PC-3 (cell line): ENCODE data around the gene HEXB. TPM values are rescaled to one million over a fixed set of nuclear protein-coding genes. Genes with fewer than 3 reads are reported as not detected.

ENCODE experiments used
- ATAC-seq: fragments of 200-7000 bp; cut with Tn5 transposase; 2 replicates; pipeline ENCODE4 v1.9.1; 2020; ENCODE audit warnings: mild to moderate bottlenecking, moderate library complexity
- BruUV-seq: library from RNA; stranded (reverse); fragments of 400-500 nt; replicated peaks from 2 replicates; lab custom pipeline; 2021; lab: Mats Ljungman, UMichigan
- CTCF ChIA-PET: fragments of 300-600 bp; sonication (Branson Sonifier 250); formaldehyde crosslinking; loops from one replicate; lab custom pipeline; 2022; ENCODE audit warnings: antibody characterized with exemption; lab: Charles Lee
- POLR2A ChIA-PET: fragments of 300-600 bp; sonication (Branson Sonifier 250); formaldehyde crosslinking; loops from one replicate; lab custom pipeline; 2022; ENCODE audit warnings: antibody characterized with exemption; ENCODE audit not compliant: unreplicated experiment; lab: Charles Lee
- DNase-seq: peaks from one replicate; pipeline ENCODE4 v3.0.0-alpha.2; 2015
- H2AFZ ChIP-seq: fragments of 300-600 bp; sonication (generic); 2 replicates; pipeline ENCODE4 v1.6.0; 2016; ENCODE audit warnings: antibody characterized with exemption, low read length
- H3F3A ChIP-seq: fragments of 300-600 bp; sonication (generic); one replicate; pipeline ENCODE4 v1.6.0; 2017; ENCODE audit warnings: antibody characterized with exemption, low read length, control low read depth, mild to moderate bottlenecking; ENCODE audit not compliant: unreplicated experiment
- H3K27ac ChIP-seq: fragments of 300-600 bp; sonication (generic); 2 replicates; pipeline ENCODE4 v1.5.1; 2016; ENCODE audit warnings: mild to moderate bottlenecking, low read length
- H3K27me3 ChIP-seq: fragments of 300-600 bp; sonication (generic); 2 replicates; pipeline ENCODE4 v1.6.1; 2016; ENCODE audit warnings: low read length, mixed read lengths
- H3K36me3 ChIP-seq: fragments of 300-600 bp; sonication (generic); 2 replicates; pipeline ENCODE4 v1.6.1; 2016; ENCODE audit warnings: low read depth, mixed run types, low read length, mixed read lengths
- H3K4me1 ChIP-seq: fragments of 300-600 bp; sonication (generic); 2 replicates; pipeline ENCODE4 v1.5.1; 2016; ENCODE audit warnings: low read length; ENCODE audit not compliant: insufficient read depth
- H3K4me2 ChIP-seq: fragments of 300-600 bp; sonication (generic); 2 replicates; pipeline ENCODE4 v1.6.0; 2016; ENCODE audit warnings: low read length
- H3K4me3 ChIP-seq: fragments of 300-600 bp; sonication (generic); 2 replicates; pipeline ENCODE4 v1.5.1; 2016; ENCODE audit warnings: mild to moderate bottlenecking, low read length, mixed read lengths
- H3K79me2 ChIP-seq: fragments of 300-600 bp; sonication (generic); 2 replicates; pipeline ENCODE4 v1.6.1; 2017; ENCODE audit warnings: low read length, mixed read lengths
- H3K9ac ChIP-seq: fragments of 300-600 bp; sonication (generic); 2 replicates; pipeline ENCODE4 v1.6.0; 2016; ENCODE audit warnings: mild to moderate bottlenecking, low read length
- H3K9me2 ChIP-seq: fragments of 300-600 bp; sonication (generic); replicated peaks from 2 replicates; pipeline ENCODE4 v1.6.1; 2016; ENCODE audit warnings: mixed run types, low read length, mixed read lengths
- H3K9me3 ChIP-seq: fragments of 300-600 bp; sonication (generic); 2 replicates; pipeline ENCODE4 v1.6.1; 2016; ENCODE audit warnings: low read length, mixed read lengths
- H4K20me1 ChIP-seq: fragments of 300-600 bp; sonication (generic); 2 replicates; pipeline ENCODE4 v1.6.1; 2016; ENCODE audit warnings: low read length, mixed read lengths
- EZH2 ChIP-seq: fragments of 300-600 bp; sonication (generic); IDR thresholded peaks from one replicate; pipeline ENCODE4 v1.6.1; 2017; ENCODE audit warnings: antibody characterized with exemption, mild to moderate bottlenecking, low read length; ENCODE audit not compliant: unreplicated experiment
- EZH2phosphoT487 ChIP-seq: fragments of 300-600 bp; sonication (generic); IDR thresholded peaks from 2 replicates; pipeline ENCODE4 v1.6.1; 2018; ENCODE audit warnings: mild to moderate bottlenecking, antibody characterized with exemption, low read length, borderline replicate concordance
- intact Hi-C: fragments of 100-400 bp; cut with micrococcal nuclease; formaldehyde crosslinking; loops from 2 replicates; pipeline ENCODE4 v1.9.0; 2023
- total RNA-seq: library from RNA; depleted of rRNA; stranded (reverse); fragments of >200 nt; gene quantifications from 2 replicates; pipeline ENCODE4 v1.2.3, GENCODE V29; 2014
- TF ChIP-seq, protein P1 (sequence below): fragments of 300-600 bp; sonication (generic); conservative IDR thresholded peaks from 2 replicates; pipeline ENCODE4 v1.5.1; 2017; ENCODE audit warnings: antibody characterized with exemption, low read depth, mild to moderate bottlenecking, low read length

HEXB gene
- total RNA-seq, 1 experiment from 2014 or later: 91.5 TPM

- Histone ChIP-seq H4K20me1 (no peaks in the 10 kb centered on the region), H3K4me3 (no peak overlapping the region), H3K79me2 (no peaks in the 10 kb centered on the region), H3K9me2 (no peaks in the 10 kb centered on the region), H3K9me3 (no peaks in the 10 kb centered on the region), H3K4me2 (no peak overlapping the region), H2AFZ (no peak overlapping the region), H3K27ac (no peak overlapping the region), H3K27me3 (no peaks in the 10 kb centered on the region), H3K4me1 (0 out of 2 replicates have a peak, but pooled peaks cover 5% of the 10 kb centered on the region), H3K9ac (no peak overlapping the region), H3F3A (no peaks in the 10 kb centered on the region), H3K36me3 (no peaks in the 10 kb centered on the region)
- no peak for TF ChIP-seq EZH2phosphoT487
- TF ChIP-seq, protein P1, sequence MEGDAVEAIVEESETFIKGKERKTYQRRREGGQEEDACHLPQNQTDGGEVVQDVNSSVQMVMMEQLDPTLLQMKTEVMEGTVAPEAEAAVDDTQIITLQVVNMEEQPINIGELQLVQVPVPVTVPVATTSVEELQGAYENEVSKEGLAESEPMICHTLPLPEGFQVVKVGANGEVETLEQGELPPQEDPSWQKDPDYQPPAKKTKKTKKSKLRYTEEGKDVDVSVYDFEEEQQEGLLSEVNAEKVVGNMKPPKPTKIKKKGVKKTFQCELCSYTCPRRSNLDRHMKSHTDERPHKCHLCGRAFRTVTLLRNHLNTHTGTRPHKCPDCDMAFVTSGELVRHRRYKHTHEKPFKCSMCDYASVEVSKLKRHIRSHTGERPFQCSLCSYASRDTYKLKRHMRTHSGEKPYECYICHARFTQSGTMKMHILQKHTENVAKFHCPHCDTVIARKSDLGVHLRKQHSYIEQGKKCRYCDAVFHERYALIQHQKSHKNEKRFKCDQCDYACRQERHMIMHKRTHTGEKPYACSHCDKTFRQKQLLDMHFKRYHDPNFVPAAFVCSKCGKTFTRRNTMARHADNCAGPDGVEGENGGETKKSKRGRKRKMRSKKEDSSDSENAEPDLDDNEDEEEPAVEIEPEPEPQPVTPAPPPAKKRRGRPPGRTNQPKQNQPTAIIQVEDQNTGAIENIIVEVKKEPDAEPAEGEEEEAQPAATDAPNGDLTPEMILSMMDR: no peak
- intact Hi-C loops: no loop called here
- CTCF ChIA-PET: no interaction called here
- no TSS peak for BruUV-seq
- DNase-seq (no peak), ATAC-seq (no peak)
- POLR2A ChIA-PET: no interaction called here
Observed at GRCh38 chr5:74657165-74657564, 27.9 kb upstream of the HEXB start.

DNA sequence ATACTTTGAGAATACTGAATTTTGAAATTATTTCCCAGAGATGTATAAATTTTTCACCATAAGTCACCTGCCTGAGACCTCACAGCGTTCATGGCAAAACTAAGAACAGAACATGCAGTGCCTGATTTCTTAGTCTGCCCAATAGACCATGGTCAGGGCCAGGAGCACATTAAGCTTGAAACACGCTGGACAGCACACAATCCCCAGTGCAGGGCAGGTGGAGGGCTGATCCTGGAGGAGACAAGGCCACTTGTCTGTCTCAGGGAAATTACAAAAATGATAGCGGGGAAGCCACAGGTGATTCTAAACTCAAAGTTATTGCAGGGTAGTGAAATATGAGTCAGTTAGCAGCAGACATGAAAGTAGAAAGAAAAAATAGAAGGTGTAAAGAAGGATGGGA, 25.9 kb upstream of the HEXB start:
- H3K9me2 ChIP-seq: no peaks in the 10 kb centered on the region
- no peak for DNase-seq
- ATAC-seq: no peak
- H3K36me3 ChIP-seq: no peaks in the 10 kb centered on the region
- TF ChIP-seq EZH2 (no peak), EZH2phosphoT487 (no peak)
- H3K4me2 ChIP-seq: no peak overlapping the region
- H3K27ac ChIP-seq: no peak overlapping the region
- no TSS peak for BruUV-seq
- no peaks in the 10 kb centered on the region for H3K79me2 ChIP-seq
- H3K4me1 ChIP-seq: 0 out of 2 replicates have a peak, but pooled peaks cover 5% of the 10 kb centered on the region
- H2AFZ ChIP-seq: no peak overlapping the region
- POLR2A ChIA-PET: no interaction called here
- CTCF ChIA-PET: no interaction called here
- no peak overlapping the region for H3K4me3 ChIP-seq
- no peaks in the 10 kb centered on the region for H4K20me1 ChIP-seq
- H3K27me3 ChIP-seq: no peaks in the 10 kb centered on the region
- H3K9ac ChIP-seq: no peak overlapping the region
- no peaks in the 10 kb centered on the region for H3K9me3 ChIP-seq
- H3F3A ChIP-seq: no peaks in the 10 kb centered on the region
- intact Hi-C loops: no loop called here

DNA sequence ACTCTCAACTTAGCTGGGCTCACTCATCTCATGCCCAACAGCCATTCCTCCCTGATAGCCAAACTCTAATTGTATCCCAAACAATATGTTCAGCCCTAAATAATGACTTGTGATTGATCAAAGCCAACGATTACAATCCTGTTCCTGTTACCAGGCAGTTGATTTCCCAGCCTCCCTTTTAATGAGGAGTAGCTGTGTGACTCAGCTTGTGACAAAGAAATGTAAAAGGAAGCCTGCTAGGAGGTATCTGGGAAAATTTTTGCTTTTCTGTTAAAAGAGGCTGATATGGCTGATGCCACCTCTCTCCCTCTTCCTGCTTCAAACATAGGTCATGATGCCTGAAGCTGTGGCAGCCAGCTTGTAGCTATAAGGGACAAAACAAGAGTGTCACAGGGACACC, 24.9 kb upstream of the HEXB start:
- intact Hi-C loops: no loop called here
- H4K20me1 ChIP-seq: no peaks in the 10 kb centered on the region
- no peak for TF ChIP-seq EZH2
- TF ChIP-seq, protein P1: no peak
- no peak for TF ChIP-seq EZH2phosphoT487
- DNase-seq (peak; percentile 24), ATAC-seq (peak; percentile 40)
- H3K9ac ChIP-seq: no peak overlapping the region
- no peak overlapping the region for H3K27ac ChIP-seq
- no peaks in the 10 kb centered on the region for H3K79me2 ChIP-seq
- no TSS peak for BruUV-seq
- H3K4me2 ChIP-seq: no peak overlapping the region
- ChIA-PET POLR2A (interaction anchor here (0.6 kb wide), 1 partner anchor 758 kb away, joined by 4 read pairs; no protein-coding TSS in a partner anchor), CTCF (no interaction called here)
- H3K36me3 ChIP-seq: no peaks in the 10 kb centered on the region
- no peaks in the 10 kb centered on the region for H3K9me3 ChIP-seq
- no peaks in the 10 kb centered on the region for H3K27me3 ChIP-seq
- no peaks in the 10 kb centered on the region for H3K9me2 ChIP-seq
- H3K4me3 ChIP-seq: no peak overlapping the region
- peak overlapping the region; percentile 28; the same call in 1 of the 2 replicates for H2AFZ ChIP-seq
- no peaks in the 10 kb centered on the region for H3F3A ChIP-seq
- H3K4me1 ChIP-seq: 0 out of 2 replicates have a peak, but pooled peaks cover 5% of the 10 kb centered on the region
